GM19468 (cell line): Measurements from ENCODE around the gene VEGFA.
A peak's percentile ranks its signal among the peaks of the same experiment; 100 is the strongest.

Source experiments
- ATAC-seq: cut with Tn5 transposase; IDR thresholded peaks from one replicate; pipeline ENCODE4 v1.9.1; 2021; ENCODE audit warnings: mild to moderate bottlenecking, moderate library complexity, moderate number of reproducible peaks; ENCODE audit not compliant: unreplicated experiment; ENCODE audit errors: extremely low read depth

Gene VEGFA

DNA sequence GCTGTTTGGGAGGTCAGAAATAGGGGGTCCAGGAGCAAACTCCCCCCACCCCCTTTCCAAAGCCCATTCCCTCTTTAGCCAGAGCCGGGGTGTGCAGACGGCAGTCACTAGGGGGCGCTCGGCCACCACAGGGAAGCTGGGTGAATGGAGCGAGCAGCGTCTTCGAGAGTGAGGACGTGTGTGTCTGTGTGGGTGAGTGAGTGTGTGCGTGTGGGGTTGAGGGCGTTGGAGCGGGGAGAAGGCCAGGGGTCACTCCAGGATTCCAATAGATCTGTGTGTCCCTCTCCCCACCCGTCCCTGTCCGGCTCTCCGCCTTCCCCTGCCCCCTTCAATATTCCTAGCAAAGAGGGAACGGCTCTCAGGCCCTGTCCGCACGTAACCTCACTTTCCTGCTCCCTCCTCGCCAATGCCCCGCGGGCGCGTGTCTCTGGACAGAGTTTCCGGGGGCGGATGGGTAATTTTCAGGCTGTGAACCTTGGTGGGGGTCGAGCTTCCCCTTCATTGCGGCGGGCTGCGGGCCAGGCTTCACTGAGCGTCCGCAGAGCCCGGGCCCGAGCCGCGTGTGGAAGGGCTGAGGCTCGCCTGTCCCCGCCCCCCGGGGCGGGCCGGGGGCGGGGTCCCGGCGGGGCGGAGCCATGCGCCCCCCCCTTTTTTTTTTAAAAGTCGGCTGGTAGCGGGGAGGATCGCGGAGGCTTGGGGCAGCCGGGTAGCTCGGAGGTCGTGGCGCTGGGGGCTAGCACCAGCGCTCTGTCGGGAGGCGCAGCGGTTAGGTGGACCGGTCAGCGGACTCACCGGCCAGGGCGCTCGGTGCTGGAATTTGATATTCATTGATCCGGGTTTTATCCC is at the start of gene VEGFA:
Gene VEGFA, plus strand, starts transcription at position 686 of the 846 bp plus-strand sequence.
- ATAC-seq: peak; percentile 24

DNA sequence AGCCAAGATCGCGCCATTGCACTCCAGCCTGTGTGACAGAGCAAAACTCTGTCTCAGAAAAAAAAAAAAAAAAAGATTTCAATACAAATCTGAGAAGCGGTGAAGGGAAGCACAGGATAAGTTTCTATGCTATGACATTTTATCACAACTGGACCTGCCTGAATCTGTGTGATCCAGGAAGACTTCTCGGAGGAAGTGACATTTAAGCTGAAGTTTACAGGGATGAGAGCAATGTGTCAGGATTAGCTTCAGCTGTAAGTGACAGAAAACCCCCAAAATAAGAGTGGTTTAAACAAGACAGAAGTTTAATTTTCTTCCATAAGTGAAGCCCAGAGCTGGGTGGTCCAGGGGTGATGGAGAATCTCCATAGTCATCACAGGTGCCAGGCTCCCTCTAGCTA is 49.0 kb upstream of the VEGFA start:
- ATAC-seq: no peak

DNA sequence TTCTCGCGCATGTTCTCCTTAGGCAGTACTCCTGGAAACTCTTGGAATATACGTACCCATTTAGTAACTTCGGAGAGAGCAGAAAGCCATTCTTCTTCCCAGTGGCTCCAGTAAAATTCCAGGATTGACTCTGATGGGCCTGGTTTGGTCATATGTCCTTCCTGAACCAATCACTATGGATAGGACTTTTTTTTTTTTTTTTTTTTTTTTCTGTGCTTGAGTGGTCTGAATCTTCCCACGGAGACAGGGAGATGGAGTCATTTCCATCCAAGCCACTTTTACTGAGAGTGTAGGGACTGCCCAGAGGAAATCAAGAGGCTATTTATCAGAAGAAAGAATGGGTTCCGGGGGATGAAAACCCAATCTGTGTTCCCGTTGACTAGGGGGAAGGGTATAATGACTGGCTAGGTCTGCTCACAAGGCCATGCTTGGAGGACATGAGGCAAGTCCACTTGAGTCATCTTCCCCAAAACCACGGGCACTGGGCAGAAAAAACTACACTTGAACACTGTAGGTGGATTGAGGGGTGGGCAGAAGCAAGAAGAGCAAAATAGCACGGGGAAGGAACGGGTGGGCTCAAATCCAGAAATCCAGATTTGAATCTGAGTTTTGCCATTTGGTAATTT is 47.0 kb upstream of the VEGFA start:
- no peak for ATAC-seq

DNA sequence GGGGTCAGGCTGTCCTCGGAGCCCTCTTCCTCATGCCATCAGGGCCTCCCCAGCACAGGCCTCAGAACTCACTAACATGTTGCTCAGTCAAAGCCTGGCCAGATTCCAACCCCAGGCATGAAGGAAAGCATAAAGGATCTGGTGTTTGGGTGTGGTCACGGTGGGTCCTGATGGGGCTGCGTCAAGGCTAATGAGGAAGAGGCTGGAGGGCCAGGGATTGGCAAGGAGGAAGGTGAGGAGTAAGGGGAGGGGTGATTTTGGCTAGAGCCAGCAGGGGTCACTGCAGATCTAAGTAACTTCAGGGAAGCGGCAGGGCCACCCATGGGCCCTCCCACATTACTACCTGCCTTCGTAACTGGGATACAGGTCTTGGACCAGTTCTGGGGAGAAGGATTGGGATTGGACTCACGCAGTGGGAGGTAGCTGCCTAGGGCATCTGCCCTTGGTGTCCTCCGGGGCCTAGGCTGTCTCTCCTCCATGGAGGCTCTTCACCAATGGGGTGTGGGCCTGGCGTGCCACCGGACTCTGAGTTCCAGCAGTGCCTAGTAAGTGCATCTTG is 46.2 kb upstream of the VEGFA start:
- peak; percentile 62 for ATAC-seq

DNA sequence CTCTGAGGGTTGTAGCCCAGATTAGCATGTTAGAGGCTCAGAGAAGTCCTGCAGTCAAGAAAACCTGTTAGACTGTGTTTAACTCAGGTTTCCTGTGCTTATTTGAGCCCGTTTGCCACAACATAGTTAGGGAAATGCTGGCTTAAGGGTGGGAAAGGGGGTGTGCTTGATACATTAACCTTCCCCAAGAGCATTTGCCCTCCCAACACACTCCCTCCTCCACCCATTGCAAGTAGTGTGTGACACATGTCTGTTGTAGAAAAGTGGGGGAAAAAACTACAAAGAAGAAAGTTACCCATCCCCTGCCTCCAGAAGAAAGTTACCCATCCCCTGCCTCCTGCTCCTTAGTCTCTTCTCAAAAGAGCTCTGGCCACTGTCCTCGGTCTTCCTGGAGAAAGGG is 45.7 kb upstream of the VEGFA start:
- ATAC-seq: no peak

DNA sequence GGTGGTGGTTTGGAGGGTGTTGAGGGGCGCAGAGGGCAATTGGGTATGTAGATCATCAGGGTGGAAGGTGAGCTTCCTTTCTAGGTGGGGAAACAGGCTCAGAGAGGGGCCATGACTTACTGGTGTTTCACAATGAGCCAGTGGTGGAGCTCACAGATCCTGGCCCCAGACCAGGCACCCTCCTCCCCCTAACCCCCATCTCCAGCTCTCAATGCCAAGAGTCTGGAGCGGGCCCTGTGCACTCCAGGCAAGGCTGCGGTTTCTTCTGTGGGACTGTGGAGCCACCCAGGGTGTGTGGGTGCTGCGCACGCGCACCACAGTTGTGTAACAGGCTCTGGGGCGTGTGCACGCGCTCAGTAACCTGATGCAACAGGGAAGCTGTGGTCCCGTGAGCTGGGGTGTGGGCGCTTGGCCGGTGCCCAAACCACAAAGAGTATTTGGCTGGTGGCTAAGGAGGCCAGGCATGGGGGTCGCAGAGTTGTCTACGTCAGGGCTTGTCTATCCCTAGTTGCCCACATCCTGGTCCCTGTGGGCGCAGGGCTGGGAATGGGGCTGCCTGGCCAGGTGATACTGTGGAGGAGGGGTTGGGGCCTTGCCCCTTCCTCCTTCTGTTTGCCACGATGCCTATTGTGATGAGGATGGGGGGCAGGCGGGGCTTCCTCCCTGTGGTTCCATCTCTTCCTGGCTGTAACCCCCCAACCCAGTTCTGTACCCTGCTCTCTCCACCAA is 44.9 kb upstream of the VEGFA start:
- ATAC-seq: no peak

DNA sequence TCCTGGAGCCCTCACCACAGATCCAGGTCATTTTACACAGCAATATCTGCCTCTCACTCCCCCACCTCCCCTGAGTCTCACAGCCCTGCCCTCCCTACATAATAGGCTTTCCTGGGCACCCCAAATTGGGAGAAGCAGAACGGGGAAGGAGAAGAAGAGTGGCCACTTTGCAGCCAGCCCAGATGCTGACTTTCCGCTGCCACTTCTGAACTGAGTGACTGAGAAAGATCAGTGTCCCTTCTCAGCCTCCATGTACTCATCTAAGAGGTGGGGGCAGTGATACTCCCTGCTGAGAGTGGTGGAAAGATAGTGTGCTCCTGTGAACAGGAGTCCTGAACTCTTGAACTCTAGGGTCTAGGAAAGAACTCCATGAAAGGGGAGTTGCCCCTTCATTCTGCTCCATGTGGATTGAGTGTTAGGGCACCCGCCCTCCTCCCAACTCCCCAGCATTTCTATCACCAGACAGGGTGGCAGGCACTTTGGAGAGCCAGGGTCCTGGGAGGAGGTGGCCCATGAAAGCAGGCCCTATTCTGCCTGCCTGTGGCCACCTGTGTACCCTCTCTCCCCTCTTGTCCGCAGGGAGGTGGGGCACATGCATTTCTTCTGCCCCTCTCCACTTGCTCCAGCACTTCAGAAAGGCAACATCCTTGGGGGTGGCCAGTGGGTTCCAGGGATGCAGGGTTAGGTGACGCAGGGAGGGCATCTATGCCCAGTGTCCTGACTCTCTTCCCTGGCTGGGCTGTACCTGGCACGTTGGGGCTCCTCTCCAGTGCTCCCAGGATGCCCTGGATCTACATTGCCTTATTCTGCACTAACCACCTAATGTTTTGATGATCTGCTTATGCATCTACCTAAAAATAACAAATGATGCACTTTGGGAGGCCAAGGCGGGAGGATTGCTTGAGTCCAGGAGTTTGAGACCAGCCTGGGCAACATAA is 44.1 kb upstream of the VEGFA start:
- no peak for ATAC-seq

DNA sequence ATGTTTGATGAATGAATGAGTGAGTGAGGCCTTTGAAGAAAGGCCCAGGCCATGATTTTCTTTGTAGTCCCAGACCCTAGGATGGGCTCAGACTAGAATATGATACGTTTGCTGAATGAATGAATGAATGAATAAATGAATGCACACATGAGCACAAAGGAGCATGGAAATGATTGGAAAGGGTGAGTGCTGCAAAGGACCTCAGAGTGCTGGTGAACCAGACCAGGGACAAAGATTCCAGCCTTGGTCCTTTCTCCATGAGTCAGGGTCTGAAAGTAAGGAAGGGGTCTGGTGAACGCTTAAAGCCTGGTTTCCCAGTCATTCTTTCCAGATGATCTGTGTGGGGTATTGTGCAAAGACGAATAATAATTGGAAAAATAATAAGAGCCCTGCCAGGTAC is 42.4 kb upstream of the VEGFA start:
- no peak for ATAC-seq

DNA sequence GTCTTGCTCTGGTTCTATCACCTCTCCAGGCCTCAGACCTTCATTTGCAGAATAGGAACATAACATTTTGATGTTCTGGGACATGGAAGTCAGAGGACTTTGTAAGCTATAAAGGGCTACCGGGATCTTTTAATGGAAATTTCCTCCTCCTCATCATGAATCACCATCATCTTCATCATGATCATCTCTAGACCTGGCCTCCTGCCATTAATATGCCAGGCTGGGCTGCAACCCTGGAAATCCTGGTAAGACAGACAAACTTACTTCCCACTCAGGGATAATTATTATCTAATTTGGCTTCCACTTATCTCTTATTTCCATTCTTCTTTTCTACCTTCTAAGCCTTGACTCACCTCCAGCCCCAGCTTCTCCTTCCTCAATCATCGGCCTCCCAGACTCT is 41.4 kb upstream of the VEGFA start:
- no peak for ATAC-seq

DNA sequence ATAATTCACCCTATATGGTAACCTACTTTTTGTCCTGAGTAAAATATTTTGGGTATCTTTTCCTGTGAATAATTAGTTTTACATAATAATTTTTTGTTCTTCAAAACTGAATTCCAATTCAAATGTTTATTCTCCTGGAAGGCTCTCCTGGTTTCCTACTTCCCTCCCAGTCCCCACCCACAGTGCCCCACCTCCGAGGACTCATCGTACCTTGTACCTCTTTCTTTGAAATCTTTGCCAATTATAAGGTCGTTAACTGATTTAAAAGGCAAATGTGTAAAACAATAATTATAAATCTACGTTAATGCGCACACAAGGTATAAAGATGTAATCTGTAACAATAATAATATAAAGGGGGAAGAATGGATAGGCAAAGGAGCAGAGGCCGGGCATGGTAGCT is 40.5 kb upstream of the VEGFA start:
- ATAC-seq: no peak

DNA sequence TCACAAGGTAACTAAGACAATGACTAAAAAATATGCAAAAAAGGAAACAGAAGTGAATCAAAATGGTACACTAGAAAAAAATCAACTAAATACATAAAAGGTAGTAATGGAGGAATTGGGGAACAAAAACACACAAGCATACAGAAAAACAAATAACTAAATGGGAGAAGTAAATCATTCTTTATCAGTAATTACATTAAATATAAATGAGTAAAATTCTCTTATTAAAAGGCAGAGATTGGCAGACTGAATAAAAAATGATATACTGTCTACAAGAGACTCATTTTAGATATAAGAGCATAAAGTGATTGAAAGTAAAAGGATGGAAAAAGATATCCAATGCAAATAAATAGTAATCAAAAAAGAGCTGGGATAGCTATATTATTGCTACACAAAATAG is 39.4 kb upstream of the VEGFA start:
- no peak for ATAC-seq

DNA sequence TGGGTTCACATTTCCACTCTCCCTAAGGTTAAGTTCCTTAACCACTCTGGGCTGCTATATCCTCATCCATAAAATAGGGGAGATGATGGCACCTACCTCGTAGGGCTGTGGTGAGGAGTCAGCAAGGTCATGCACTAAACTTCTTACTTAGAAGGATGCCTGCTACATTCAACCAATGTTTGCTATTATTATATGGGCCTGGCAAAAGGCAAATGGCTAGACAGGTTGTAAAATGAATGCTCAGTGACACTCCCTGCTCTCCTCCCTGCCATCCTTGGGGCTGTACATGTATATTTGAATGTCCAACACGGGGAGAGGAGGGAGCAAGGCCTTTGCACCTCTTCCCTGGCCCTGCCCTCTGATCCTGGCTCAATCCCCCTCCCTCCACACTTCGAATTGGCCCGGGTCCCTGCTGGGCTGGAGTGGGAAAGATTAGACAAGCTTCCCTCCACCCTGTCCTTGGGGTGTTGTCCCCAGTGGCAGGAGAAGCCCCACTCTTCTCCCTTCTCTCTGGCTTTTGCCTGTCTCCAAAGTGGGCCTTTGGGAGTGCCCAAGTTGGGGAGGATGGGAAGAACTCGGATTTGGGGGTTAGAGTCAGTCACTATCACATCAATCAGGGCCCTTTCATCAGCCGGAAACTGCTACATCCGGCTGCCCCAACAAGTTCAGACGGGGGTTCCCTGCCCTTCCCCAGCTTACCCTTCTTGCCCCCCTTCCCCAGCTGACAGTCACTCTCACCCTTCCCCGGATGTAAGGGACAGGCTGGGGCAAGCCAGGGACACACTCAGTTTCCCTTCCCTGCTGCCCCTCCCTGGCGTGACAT is 36.3 kb upstream of the VEGFA start:
- ATAC-seq: peak; percentile 26

DNA sequence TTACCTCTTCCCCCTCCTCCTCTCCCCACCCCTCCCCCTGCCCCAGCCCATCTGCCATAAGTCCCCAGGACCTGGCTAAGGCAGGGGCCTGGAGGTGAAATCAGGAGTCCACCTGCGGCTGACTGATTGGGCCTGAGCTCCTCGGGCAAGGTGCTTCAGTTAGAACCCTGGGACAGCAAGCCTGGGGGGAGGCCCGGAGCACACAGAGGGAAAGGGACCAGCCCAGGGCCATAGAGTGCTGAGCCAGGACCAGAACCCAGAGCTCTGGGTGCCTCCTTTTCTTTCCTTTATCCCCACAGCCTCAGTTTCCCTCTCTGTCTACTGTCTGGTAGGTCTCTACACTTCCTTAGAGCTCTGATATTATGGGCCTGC is 35.7 kb upstream of the VEGFA start:
- no peak for ATAC-seq

DNA sequence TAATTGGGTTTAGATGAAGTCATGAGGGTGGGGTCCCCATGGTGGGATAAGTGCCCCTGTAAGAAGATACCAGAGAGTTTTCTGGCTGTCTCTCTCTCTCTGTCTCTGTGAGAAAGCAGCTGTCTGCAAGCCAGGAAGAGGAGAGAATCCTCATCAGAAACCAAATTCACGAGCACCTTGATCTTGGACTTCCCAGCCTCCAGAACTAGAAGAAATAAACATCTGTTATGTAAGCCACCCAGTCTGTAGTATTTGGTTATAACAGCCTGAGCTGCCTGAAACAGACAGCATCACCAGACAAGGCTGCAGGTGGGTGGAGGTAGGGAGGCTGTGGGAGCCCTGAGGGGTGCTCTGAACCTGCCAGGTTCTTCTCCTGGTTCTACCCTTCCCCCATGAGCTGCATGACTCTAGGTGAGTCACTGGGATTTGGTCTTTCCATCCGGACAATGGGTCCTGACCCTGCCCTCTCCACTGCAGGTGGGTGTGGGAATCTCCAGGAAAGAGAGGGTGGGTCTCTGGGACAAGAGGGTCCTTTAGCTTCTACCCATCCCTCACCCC is 34.3 kb upstream of the VEGFA start:
- no peak for ATAC-seq

DNA sequence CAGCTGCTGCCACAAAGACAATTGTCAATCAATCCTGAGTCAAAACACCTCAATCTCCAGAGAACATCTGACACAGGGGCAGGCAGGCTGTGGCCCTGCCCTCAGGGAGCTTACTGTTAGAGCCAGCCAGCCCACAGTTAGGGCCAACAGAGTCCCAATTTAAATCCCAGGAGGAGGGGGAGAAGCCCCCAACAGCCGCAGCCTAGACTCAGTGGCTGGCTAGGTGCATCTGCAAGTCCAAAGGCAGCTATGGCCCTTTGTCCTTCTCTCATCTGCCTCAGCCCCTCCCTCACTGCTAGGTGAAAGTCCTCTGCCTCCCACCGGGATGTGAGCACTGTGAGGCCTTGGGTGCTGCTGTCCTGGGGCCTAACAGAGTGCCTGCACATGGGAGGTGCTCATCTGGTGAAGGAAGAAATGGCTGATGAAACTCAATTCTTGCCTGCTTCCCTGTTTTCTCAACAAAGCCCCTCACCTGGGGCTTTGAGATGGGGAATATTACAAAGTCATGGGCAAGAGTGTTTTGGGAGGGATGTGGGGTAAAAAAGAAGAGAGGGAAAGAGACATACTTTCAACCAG is 33.7 kb upstream of the VEGFA start:
- no peak for ATAC-seq

DNA sequence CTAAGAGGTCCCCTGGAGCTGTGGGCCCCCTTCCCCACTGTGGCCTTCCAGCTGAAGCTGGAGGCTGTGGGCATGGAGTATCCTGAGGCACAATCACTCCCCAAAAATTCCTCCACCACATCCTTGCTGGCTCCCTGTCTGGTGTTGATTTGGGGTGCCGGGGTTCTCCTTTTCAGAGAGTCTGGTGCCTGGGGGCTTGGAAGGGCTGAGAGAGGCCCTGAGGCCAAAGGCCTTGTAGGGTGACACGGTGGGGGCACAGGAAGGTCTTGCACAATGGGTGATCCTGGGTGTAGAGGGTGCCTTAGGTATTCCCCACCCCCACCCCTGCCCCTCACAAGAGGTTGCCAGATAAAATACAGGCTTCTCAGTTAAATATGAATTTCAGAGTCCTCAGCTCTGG is 33.2 kb upstream of the VEGFA start:
- ATAC-seq: no peak

DNA sequence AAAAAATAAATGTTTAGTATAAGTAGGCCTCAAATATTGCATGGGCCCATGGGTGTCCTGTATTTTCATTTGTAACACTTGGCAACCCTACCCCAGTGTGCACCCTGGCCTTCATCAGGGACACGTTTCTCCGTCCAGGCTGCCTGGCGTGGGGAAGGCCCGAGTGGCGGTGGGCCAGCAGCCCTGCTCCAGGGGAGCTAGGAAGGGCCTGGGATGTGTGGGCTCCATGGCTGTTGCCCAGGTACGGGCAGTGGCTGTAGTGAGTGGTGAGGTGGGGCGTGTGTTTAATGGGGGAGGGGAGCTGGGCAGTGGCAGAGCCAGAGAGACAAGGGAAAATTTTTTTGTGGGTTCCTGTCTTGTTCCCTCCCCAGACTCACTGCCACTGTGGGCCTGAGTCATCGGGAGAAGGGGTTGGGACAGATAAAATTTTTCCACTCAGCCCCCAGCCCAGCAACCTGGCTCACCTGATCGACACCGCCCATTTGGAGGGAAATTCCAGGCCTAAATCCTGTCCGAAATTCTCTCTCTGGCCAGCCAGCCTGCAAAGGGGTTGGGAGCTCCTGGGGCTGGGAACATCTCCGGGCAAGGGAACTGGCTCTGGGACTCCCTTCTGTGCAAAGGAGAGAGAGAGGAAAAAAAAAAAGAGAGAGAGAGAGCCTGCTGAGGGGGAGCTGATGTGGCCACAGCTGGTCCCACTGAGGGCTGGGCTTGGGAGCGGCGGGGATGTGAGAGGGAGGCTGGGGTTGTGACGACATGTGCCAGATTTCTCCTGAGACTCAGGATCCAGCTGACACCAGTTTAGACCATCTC is 32.5 kb upstream of the VEGFA start:
- no peak for ATAC-seq

DNA sequence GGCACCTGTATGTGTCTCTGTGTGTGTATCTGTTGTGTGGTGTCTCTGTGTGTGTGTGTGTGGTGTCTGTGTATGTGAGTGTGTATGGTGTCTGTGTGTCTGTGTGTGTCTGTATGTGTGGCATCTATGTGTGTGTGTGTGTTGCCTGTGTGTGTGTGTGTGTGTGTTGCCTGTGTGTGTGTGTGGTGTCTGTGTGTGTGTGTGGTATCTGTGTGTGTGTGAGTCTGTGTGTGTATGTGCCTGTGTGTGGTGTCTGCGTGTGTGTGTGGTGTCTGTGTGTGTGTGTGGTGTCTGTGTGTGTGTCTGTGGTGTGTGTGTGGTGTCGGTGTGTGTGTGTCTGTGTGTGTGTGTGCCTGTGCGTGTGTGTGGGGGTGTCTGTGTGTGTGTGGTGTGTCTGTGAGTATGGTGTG is 31.7 kb upstream of the VEGFA start:
- no peak for ATAC-seq
